DMS 273 (cell line): ENCODE data around the gene SH3D21.

Source experiments
- DNase-seq: peaks from one replicate; lab custom pipeline; 2025; ENCODE audit not compliant: unreplicated experiment; lab: John Stamatoyannopoulos, UW

The SH3D21 gene

GRCh38 chr1:36303244-36303643, 2.9 kb upstream of the SH3D21 start:
- DNase-seq = no peak

- no peak for DNase-seq
Observed at GRCh38 chr1:36303650-36304360, 2.4 kb upstream of the SH3D21 start.

GRCh38 chr1:36304521-36304920, 1.6 kb upstream of the SH3D21 start:
- no peak for DNase-seq

GRCh38 chr1:36304970-36305914, 926 bp upstream of the SH3D21 start:
- no peak for DNase-seq

- DNase-seq = peak; percentile 47
Observed at GRCh38 chr1:36305915-36306209, 306 bp upstream of the SH3D21 start.

- peak; percentile 98 for DNase-seq
Observed at GRCh38 chr1:36306902-36307456, 811 bp downstream of the SH3D21 start.

GRCh38 chr1:36307601-36308330, 1.6 kb downstream of the SH3D21 start:
- no peak for DNase-seq

GRCh38 chr1:36309397-36309796, 3.2 kb downstream of the SH3D21 start:
- DNase-seq = no peak

- no peak for DNase-seq
Observed at GRCh38 chr1:36320291-36320761, 14.2 kb downstream of the SH3D21 start.

- no peak for DNase-seq
Observed at GRCh38 chr1:36320767-36321118, 14.6 kb downstream of the SH3D21 start.

GRCh38 chr1:36321119-36321951, 15.2 kb downstream of the SH3D21 start:
- no peak for DNase-seq

GRCh38 chr1:36322041-36322785, 16.0 kb downstream of the SH3D21 start:
- DNase-seq = no peak

GRCh38 chr1:36322786-36323635, 16.8 kb downstream of the SH3D21 start:
- peak; percentile 69 for DNase-seq

- DNase-seq = peak; percentile 69
Observed at GRCh38 chr1:36323636-36324352, 17.6 kb downstream of the SH3D21 start, which contains the start of gene EVA1B. Gene EVA1B, minus strand, starts transcription at chr1:36323645. Its CDS starts 608 bp downstream, at chr1:36323037.

- no peak for DNase-seq
Observed at GRCh38 chr1:36324353-36324703, 18.2 kb downstream of the SH3D21 start.

- DNase-seq = no peak
Observed at GRCh38 chr1:36326499-36326898, 20.3 kb downstream of the SH3D21 start.

GRCh38 chr1:36327421-36328087, 21.4 kb downstream of the SH3D21 start:
- no peak for DNase-seq

GRCh38 chr1:36328088-36328480, 21.9 kb downstream of the SH3D21 start:
- no peak for DNase-seq
